SK-N-SH treated with all-trans-retinoic acid at 6 μM for 48 hours (cell line): ENCODE data around the gene PTTG1.

Experiments used
- OSR1 ChIP-seq: fragments of 250-450 bp; sonication (Bioruptor Pico); IDR thresholded peaks from 2 replicates; pipeline ENCODE4 v1.8.0; 2022; ENCODE audit warnings: moderate library complexity, mild to moderate bottlenecking, inconsistent platforms
- SNAI2 ChIP-seq: fragments of 250-450 bp; sonication (Bioruptor Pico); IDR thresholded peaks from 2 replicates; pipeline ENCODE4 v1.5.0; 2020; ENCODE audit warnings: mild to moderate bottlenecking, moderate library complexity

DNA sequence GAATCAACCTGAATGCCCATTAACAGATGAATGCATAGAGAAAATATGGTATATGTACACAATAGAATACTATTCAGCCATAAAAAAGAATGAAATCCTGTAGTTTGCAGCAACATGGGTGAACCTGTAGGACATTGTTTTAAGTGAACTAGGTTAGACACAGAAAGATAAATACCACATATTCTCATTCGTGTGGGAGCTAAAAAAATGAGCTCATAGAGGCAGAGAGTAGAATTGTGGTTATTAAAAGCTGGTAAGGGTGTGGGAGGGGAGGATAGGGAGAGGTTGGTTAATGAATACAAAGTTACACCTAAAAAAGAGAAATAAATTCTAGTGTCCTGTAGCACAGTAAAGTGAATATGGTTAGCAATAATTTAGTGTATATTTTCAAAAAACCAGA is 23.5 kb downstream of the PTTG1 start:
- TF ChIP-seq SNAI2 (no peak), OSR1 (CRISPR knock-in tag) (no peak)
